Myocyte (in vitro differentiated cells): ENCODE data around the gene SBK2. TPM values are rescaled to one million over a fixed set of nuclear protein-coding genes. Genes with fewer than 3 reads are reported as not detected.
"Not testable (repeated sequence)": the region's sequence is repeated elsewhere in the genome, so short reads cannot be mapped to it uniquely, and the experiment has no call there.

Experiments
- DNase-seq: peaks from one replicate; pipeline ENCODE4 v3.0.0-alpha.2; 2012; ENCODE audit warnings: low read depth
- polyA plus RNA-seq: library from polyadenylated mRNA; unstranded; fragments of >200 nt; gene quantifications from one replicate; pipeline ENCODE4 v1.2.1, GENCODE V29; 2012; ENCODE audit warnings: missing spikeins
- total RNA-seq: library from RNA; depleted of rRNA; stranded (reverse); fragments of >200 nt; gene quantifications from 2 replicates; pipeline ENCODE4 v1.2.3, GENCODE V29; 2014

SBK2 gene, protein sequence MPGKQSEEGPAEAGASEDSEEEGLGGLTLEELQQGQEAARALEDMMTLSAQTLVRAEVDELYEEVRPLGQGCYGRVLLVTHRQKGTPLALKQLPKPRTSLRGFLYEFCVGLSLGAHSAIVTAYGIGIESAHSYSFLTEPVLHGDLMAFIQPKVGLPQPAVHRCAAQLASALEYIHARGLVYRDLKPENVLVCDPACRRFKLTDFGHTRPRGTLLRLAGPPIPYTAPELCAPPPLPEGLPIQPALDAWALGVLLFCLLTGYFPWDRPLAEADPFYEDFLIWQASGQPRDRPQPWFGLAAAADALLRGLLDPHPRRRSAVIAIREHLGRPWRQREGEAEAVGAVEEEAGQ
- 39.9 and 84.5 TPM in 2 replicates for total RNA-seq
- 19.5 TPM for polyA plus RNA-seq

- peak; percentile 77 for DNase-seq
These were observed at the start of gene SBK2 for GRCh38 chr19:55536951-55537740. SBK2 (minus strand) TSS chr19:55537133; CDS start chr19:55536294, 839 bp downstream.

- peak; percentile 49 for DNase-seq
These were observed 48.9 kb upstream of the SBK2 start for GRCh38 chr19:55585658-55586339.

DNA sequence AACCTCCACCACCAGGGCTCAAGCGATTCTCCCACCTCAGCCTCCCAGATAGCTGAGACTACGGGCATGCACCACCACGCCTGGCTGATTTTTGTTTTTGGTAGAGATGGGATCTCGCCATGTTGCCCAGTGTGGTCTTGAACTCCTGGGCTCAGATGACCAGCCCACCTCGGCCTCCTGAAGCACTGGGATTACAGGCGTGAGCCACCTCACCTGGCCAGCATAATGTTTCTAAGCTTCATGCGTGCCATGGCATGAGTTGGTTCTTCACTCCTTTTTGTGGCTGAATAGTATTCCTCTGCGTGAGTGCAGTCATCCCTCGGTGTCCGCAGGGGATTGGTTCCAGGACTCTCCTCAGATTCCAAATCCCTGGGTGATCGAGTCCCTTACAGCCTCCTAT, 47.9 kb upstream of the SBK2 start:
- DNase-seq = no peak

DNA sequence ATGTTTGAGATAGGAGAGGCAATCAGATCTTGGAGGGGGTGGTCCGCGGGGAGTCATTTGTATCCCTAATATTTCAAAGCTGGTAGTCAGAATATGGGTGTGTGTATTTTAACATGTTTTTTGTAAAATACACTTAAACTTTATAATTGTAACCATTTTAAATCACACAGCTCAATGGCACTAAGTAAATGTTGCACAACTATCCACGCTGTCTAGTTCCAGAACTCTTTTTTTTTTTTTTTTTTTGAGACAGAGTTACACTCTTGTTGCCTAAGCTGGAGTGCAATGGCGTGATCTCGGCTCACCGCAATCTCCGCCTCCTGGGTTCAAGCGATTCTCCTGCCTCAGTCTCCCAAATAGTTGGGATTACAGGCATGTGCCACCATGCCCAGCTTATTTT, 47.0 kb upstream of the SBK2 start:
- DNase-seq = not testable (repeated sequence)

- DNase-seq = not testable (repeated sequence)
These were observed 45.4 kb upstream of the SBK2 start for GRCh38 chr19:55582284-55582683.

GRCh38 chr19:55581823-55582223, 44.9 kb upstream of the SBK2 start:
- DNase-seq = no peak

DNA sequence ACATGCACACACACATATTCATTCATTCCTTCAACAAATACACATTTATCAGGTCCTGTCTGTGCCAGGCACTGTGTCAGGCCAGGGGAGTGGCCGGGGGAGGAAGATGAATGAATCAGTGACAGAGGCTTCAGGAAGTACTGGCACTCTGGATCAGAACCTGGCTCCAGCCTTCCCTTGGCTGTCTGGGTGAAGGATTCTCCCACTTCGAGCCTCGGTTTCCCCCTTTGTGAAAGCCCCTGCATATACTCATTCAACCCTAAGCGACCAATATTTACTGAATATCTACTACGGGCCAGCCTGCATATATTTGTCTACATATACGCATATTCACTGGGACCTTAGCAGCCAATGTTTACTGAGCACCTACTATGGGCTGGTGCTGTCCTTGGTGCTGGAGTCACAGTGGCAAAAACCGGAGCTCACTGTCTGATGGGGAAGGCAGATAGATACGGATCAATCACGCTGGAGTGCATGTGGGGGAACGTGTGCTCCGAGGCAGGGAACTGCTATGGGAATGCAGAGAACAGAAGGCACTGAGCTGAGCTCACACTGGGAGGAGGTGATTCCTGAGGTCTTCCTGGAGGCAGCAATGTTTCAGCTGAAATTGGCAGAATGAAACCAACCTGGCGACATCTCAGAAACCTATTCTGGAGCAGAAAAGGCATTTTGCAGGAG, 44.4 kb upstream of the SBK2 start:
- no peak for DNase-seq

- peak; percentile 95 for DNase-seq
These were observed 43.8 kb upstream of the SBK2 start, which contains the start of gene ZNF579 for GRCh38 chr19:55580628-55581144. ZNF579 (minus strand) TSS chr19:55580848; CDS start chr19:55579639, 1,209 bp downstream.

GRCh38 chr19:55579766-55580621, 43.1 kb upstream of the SBK2 start:
- DNase-seq = peak; percentile 60

DNA sequence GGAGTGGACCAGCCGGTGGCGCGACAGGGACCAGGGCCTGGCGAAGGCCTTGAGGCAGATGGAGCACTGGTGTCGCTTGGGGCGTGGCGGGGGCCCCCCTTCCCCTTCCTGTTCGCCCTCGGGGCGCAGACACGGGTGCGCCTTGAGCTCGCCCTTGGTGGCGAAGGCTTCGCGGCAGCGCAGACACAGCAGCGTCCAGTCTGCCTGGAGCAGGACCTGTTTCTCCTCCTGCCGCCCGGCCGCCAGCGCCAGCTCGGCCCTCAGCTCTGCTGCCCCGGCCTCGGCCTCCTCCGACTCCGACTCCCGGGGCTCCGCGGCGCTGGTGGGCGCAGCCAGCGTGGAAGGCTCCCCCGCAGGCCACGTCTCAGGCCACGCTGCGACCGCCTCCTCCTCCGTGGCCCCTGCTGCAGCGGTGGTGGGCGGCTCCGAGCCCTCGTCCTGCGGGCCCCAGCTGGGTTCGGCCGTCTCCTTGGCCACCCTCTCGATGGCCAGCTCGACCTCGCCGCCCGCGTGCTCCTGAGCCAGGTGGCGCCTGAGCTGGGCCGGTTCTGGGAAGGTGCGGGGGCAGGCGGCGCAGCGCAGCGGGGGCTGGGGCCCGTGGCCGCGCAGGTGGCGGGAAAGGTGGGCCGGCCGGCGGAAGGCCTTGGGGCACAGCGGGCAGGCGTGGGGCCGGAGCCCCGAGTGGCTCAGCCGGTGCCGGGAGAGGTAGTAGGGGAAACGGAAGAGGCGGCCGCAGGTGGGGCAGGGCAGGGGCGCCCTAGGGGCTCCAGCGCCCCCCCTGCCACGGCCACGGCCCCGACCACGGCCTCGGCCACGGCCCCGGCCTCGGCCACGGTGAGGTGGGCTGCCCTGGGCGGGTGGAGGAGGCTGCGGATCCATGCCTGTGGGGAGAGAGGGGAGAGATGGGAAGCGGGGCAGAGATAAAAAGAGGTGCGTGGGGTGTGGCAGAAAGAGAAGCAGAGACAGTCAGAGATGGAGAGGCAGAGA, 42.1 kb upstream of the SBK2 start:
- DNase-seq = no peak

GRCh38 chr19:55578031-55578760, 41.3 kb upstream of the SBK2 start:
- no peak for DNase-seq

DNA sequence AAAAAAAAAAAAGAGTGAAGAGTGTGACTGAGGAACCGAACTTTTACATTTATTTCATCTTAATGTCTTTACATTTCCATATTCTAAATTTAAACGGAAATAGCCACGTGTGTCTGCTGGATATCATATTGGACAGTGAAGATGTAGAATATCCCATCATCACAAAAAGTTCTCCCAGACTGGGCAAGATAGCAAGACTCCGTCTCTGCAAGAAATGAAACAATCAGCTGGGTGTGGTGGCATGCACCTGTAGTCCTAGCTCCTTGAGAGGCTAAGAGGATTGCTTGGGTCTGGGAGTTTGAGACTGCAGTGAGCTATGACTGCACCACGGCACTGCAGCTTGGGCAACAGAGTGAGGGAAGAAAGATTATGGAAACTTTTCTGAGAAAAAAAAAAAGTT, 39.8 kb upstream of the SBK2 start:
- no peak for DNase-seq

- not testable (repeated sequence) for DNase-seq
These were observed 37.0 kb upstream of the SBK2 start for GRCh38 chr19:55573929-55574328.

- not testable (repeated sequence) for DNase-seq
These were observed 32.5 kb upstream of the SBK2 start for GRCh38 chr19:55569477-55569876.

- DNase-seq = no peak
These were observed 30.9 kb upstream of the SBK2 start for GRCh38 chr19:55567708-55568328.

DNA sequence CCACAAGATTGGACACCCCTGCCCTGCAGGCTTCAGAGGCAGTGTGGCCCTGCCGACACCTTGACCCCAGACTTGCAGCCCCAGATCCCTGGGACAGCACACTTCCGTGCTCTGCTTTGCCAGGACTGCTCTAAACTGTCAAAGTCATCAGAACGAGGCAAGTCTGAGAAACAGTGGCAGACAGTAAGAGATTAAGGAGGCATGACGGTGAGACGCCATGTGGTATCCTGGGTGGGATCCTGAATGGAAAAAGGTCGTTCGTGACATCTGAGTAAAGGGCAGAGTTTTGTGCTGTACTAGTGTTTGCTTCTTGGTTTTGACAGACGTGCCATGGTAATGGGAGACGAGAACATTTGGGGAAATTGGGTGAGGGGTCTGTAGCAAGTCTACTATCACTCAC, 29.9 kb upstream of the SBK2 start:
- DNase-seq = no peak

GRCh38 chr19:55563261-55563690, 26.3 kb upstream of the SBK2 start:
- peak; percentile 49 for DNase-seq
